Smooth muscle cell of the pulmonary artery (primary cell): Measurements from ENCODE around the gene C2orf49. TPM values are rescaled to one million over a fixed set of nuclear protein-coding genes. Genes with fewer than 3 reads are reported as not detected.

Experiments
- total RNA-seq: library from RNA; depleted of rRNA; stranded (reverse); fragments of >200 nt; gene quantifications from 2 replicates; pipeline ENCODE4 v1.2.3, GENCODE V29; 2014

The C2orf49 gene
- 14.0 and 19.2 TPM in 2 replicates for total RNA-seq

GRCh38 chr2:105337122-105338019 lies at the start of gene C2orf49:
TSS of gene C2orf49 (plus strand) at chr2:105337540. CDS start at chr2:105337588, 48 bp downstream.

GRCh38 chr2:105329561-105330495 lies 7.5 kb upstream of the C2orf49 start, which contains the start of gene TGFBRAP1:
TSS of gene TGFBRAP1 (minus strand) at chr2:105329735. CDS start at chr2:105308301, 21,434 bp downstream.

GRCh38 chr2:105398336-105399206 lies 61.2 kb downstream of the C2orf49 start, which contains the start of gene FHL2:
TSS of gene FHL2 (minus strand) at chr2:105399051. CDS start at chr2:105386516, 12,535 bp downstream.

Other genes with a start within 250 kb of the C2orf49 start
- gene GPR45, start 95.8 kb upstream of the C2orf49 start, total RNA-seq: not detected in 2 replicates
- 22.0 and 31.3 TPM in 2 replicates for gene TGFBRAP1, start 7.8 kb upstream of the C2orf49 start, total RNA-seq
- gene FHL2, start 61.5 kb downstream of the C2orf49 start, total RNA-seq: 197 and 230 TPM in 2 replicates